ENCODE data around the gene CACNA2D3. TPM values are rescaled to one million over a fixed set of nuclear protein-coding genes. Genes with fewer than 3 reads are reported as not detected.

Gene CACNA2D3
- total and polyA plus RNA-seq, 12 donors = 0.26 to 13.7 (median 2.8) TPM; not detected in 1

DNA sequence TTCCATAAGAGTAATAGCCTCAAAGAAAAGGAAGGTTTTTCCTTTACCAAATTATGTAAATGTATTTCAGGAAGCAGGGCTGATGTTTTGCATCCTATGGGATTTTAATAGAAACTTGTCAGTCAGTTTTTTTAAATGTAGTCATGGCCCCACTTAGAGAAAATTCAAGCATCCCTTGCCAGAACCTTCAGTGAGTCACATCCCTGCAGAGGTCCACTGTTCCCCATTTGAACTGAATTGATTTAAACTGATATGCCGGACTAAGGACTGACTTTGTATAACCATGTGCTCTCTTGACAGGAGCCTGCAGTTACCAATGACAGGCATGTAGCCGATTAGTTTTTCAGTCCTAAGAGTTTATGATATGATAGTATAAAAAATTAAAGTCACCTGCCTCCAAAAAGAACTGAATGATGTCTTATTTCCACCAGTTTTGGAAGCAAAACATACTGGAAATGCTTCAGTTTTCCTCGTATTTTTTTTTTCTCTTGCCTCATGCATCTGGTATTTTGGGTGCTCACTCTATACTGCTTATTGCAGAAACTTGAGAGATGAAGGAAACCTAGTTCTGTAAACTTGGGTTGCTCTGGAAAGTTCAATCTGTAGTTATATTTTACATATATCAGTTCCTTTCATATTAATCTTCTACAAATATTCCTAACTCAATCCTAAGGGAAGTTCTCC, 774.8 kb downstream of the CACNA2D3 start:
- H3K27me3 ChIP-seq = no peaks in the 10 kb centered on the region
- no peak overlapping the region for H3K4me3 ChIP-seq
- intact Hi-C loops (cut with DNase I) = no loop called here
- no peak overlapping the region for H3K27ac ChIP-seq
- no peaks in the 10 kb centered on the region for H3K36me3 ChIP-seq (replicated peaks in 1 of 2)
- WGBS, 4 donors = 56 to 71% (median 70%) methylated on average over 3 of the region's 3 CpGs
- DNase-seq = no peak
- H3K9me3 ChIP-seq (replicated peaks in 1 of 3) = no peaks in the 10 kb centered on the region
- peaks cover 21 to 25% of the 10 kb centered on the region in 2 donors for H3K4me1 ChIP-seq (replicated peaks in 1 of 2)
- TF ChIP-seq CTCF (IDR thresholded peaks at IDR 0.05) = no peak
- no peak for TF ChIP-seq POLR2A (IDR thresholded peaks at IDR 0.05)

DNA sequence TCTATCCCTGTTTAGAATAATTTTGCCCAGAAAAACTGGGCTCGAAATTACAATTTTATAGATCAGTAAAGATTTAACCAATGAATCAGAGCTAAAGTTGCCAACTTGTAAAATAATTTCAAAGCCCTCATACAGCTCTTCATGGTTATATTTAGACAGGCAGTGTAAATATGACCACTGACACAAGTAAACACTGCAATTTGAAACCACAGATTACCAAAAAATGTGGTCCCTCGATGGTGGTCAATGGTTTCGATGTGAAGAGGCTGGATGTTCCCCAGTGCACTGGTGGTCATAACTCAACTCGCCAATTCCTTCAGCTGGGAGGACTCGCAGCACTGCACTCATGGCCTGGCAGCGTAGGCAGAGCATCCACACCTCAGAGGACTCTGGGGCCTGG, 776.9 kb downstream of the CACNA2D3 start:
- Histone ChIP-seq H3K27me3 (no peaks in the 10 kb centered on the region), H3K4me1 (replicated peaks in 1 of 2) (peaks cover 12 to 25% of the 10 kb centered on the region in 2 donors), H3K4me3 (no peak overlapping the region), H3K27ac (no peak overlapping the region), H3K9me3 (replicated peaks in 1 of 3) (no peaks in the 10 kb centered on the region), H3K36me3 (replicated peaks in 1 of 2) (no peaks in the 10 kb centered on the region)
- no peak for TF ChIP-seq CTCF (IDR thresholded peaks at IDR 0.05)
- TF ChIP-seq POLR2A (IDR thresholded peaks at IDR 0.05) = no peak
- intact Hi-C loops (cut with DNase I) = no loop called here
- WGBS, 4 donors = 77 to 91% (median 83%) methylated on average over 6 of the region's 6 CpGs
- DNase-seq = no peak

GRCh38 chr3:54900838-54901591, 778.7 kb downstream of the CACNA2D3 start:
- peak in 5 of 7 donors; percentile 20 to 61 (median 32) for DNase-seq
- no peaks in the 10 kb centered on the region for H3K36me3 ChIP-seq (replicated peaks in 1 of 2)
- H3K4me3 ChIP-seq = no peak overlapping the region
- no peaks in the 10 kb centered on the region for H3K9me3 ChIP-seq (replicated peaks in 1 of 3)
- peak overlapping the region in 4 of 5 donors; percentile 43 to 73 (median 56) for H3K27ac ChIP-seq
- WGBS, 4 donors = 46 to 51% (median 49%) methylated on average over 8 of the region's 8 CpGs
- intact Hi-C loops (cut with DNase I) = no loop called here
- TF ChIP-seq CTCF (IDR thresholded peaks at IDR 0.05) (no peak), POLR2A (IDR thresholded peaks at IDR 0.05) (no peak)
- H3K27me3 ChIP-seq = no peaks in the 10 kb centered on the region
- peaks cover 12 to 25% of the 10 kb centered on the region in 2 donors for H3K4me1 ChIP-seq (replicated peaks in 1 of 2)

DNA sequence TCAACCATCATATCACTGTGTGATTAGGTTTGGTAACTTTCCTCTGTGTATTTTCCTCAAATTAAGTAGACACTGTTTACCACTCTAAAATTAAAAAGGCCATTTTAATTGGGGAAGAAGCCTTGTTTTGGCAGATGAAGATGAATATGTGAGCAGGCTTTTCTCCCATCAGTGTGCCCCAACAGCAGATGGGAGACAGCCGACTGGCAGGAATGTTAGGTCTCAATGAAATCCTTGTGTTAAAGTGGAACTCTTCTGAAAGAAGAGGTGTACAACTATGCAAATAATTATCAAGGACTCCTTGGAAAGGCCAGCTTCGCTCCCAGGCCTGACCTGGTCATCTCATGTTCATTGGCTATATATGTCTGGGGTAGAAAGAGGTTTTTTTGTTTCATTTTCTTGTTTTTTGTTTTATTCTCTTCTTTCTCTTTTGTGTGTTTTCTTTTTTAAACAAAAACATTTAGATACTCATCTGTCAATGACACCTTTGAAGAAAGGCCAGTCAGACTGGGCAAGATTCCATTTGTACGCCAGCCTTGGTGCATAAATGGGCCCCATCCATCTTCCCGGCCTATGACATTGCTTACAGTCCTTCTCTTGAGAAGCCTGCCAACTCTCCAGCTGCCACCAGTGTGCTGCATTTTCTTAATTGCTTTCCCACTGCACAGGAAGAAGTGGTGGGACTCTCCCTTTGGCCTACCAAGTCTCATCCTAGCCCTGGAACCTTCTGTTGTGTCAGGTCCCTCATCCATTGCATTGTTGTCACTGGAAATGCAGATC, 779.7 kb downstream of the CACNA2D3 start:
- Histone ChIP-seq H3K4me3 (no peak overlapping the region), H3K27ac (peak overlapping the region; percentile 5 to 73 (median 56)), H3K4me1 (replicated peaks in 1 of 2) (peaks cover 12 to 25% of the 10 kb centered on the region in 2 donors), H3K27me3 (no peaks in the 10 kb centered on the region), H3K36me3 (replicated peaks in 1 of 2) (no peaks in the 10 kb centered on the region), H3K9me3 (replicated peaks in 1 of 3) (no peaks in the 10 kb centered on the region)
- intact Hi-C loops (cut with DNase I) = no loop called here
- TF ChIP-seq CTCF (IDR thresholded peaks at IDR 0.05) (no peak), POLR2A (IDR thresholded peaks at IDR 0.05) (no peak)
- peak; percentile 71 to 93 (median 82) for DNase-seq
- 33 to 41% (median 38%) methylated on average over 4 of the region's 4 CpGs for WGBS, 4 donors
